Measurements from ENCODE around the gene FCN2. TPM values are rescaled to one million over a fixed set of nuclear protein-coding genes. Genes with fewer than 3 reads are reported as not detected.

FCN2 gene
- total RNA-seq, 2 experiments from 2014 or later: not detected

DNA sequence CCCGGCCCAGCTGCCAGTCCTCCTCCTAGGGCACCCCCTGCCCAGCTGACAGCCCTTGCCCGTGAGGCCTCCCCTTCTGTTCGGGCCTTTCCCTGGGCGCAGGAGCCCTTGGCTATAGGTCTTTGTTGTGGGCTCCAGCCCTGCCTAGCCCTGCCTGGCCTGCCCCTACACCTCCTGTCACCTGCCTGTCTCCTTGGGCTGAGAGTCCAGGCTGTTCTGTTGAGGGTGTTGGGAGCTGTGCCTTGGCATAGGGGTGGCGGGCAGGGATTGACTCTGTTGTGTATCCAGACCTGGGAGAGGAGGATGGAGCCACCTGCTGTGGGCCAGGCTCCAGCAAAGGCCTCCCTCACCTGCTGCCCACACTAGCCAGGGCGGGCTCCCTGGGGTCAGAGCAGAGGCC lies 11.6 kb downstream of the FCN2 start:
- ChIA-PET CTCF (no interaction called here), POLR2A (no interaction called here)
- Mint-ChIP-seq H3K27ac (no peak overlapping the region), H3K9me3 (no peaks in the 10 kb centered on the region), H3K4me1 (no peaks in the 10 kb centered on the region), H3K27me3 (peaks cover 2% of the 10 kb centered on the region), H3K36me3 (ENCODE audit: low read depth) (no peaks in the 10 kb centered on the region), H3K4me3 (no peak overlapping the region)
- DNase-seq: peak; percentile 3

DNA sequence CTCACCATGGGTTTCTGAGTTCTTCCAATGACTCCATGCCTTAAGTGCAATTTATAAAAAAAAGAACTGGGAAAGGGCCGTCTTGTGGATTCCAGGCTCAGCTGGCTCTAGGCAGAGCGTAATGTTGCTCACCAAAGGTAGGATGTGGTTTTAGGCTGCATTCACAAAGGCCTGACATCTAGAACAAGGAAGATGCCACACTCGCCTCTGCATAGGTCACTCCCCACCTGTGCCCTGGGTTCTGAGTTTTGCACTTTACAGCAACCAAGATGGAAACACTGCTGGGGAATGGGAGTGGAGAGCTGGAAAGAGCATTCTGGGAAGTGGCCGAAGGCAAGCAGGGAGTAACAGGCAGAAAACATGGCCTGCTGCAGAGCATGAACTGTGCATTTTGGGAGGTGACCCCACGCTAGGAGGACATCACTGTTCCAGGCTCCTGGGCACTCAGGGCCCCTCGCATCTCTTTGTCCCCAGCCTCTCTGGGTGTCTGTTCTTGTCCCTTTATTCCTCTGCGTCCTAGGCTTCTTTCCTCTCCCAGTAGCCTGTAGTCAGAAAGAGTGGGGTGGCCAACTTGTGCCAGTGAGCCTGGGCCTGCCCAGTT lies 12.3 kb downstream of the FCN2 start:
- Mint-ChIP-seq H3K4me3 (no peak overlapping the region), H3K9me3 (no peaks in the 10 kb centered on the region), H3K27ac (no peak overlapping the region), H3K4me1 (no peaks in the 10 kb centered on the region), H3K27me3 (no peaks in the 10 kb centered on the region), H3K36me3 (ENCODE audit: low read depth) (no peaks in the 10 kb centered on the region)
- DNase-seq: no peak
- CTCF ChIA-PET: no interaction called here
- POLR2A ChIA-PET: no interaction called here

DNA sequence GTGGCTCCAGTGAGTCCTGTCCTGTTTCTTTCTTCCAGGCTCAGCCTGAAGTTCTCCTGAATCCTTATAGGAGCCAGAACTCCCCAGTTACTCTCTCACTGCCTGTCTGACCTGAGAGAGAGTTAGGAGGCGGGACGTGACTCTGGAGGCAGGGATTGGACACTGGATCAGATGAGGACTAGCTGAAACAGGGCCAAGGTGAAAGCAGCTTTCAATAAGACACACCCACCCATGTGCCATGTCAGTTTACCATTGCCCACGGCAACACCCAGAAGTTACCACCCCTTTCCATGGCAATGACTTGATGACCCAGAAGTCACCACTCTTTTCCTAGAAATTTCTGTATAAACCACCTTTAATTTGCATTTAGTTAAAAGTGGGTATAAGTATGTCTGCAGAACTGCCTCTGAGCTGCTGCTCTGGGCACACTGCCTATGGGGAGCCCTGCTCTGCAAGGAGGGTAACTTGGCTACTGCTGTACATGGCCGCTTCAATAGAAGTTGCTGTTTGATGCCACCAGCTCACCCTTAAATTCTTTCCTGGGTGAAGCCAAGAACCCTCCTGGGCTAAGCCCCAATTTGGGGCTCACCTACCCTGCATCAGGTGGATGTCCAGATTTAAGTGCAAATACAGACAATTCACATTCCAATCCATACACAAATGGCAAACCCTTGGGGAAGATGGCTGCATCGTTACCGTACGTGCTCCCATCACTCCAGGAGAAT lies 13.7 kb downstream of the FCN2 start:
- Mint-ChIP-seq H3K4me3 (no peak overlapping the region), H3K9me3 (peaks cover 4% of the 10 kb centered on the region), H3K4me1 (no peaks in the 10 kb centered on the region), H3K36me3 (ENCODE audit: low read depth) (no peaks in the 10 kb centered on the region), H3K27me3 (no peaks in the 10 kb centered on the region), H3K27ac (no peak overlapping the region)
- DNase-seq: no peak
- POLR2A ChIA-PET: no interaction called here
- CTCF ChIA-PET: no interaction called here

- Mint-ChIP-seq H3K27ac (no peak overlapping the region), H3K27me3 (no peaks in the 10 kb centered on the region), H3K4me3 (no peak overlapping the region), H3K4me1 (no peaks in the 10 kb centered on the region), H3K36me3 (ENCODE audit: low read depth) (no peaks in the 10 kb centered on the region), H3K9me3 (peaks cover 6% of the 10 kb centered on the region)
- ChIA-PET POLR2A (no interaction called here), CTCF (no interaction called here)
- no peak for DNase-seq
Observed at GRCh38 chr9:134895097-134895496, 14.5 kb downstream of the FCN2 start.

- no peak overlapping the region for H3K4me3 Mint-ChIP-seq
- ChIA-PET POLR2A (no interaction called here), CTCF (no interaction called here)
- H3K36me3 Mint-ChIP-seq (ENCODE audit: low read depth): no peaks in the 10 kb centered on the region
- no peaks in the 10 kb centered on the region for H3K4me1 Mint-ChIP-seq
- H3K27me3 Mint-ChIP-seq: no peaks in the 10 kb centered on the region
- DNase-seq: no peak
- no peak overlapping the region for H3K27ac Mint-ChIP-seq
- H3K9me3 Mint-ChIP-seq: peaks cover 6% of the 10 kb centered on the region
Observed at GRCh38 chr9:134895567-134895907, 14.9 kb downstream of the FCN2 start.

- H3K27ac Mint-ChIP-seq: no peak overlapping the region
- H3K9me3 Mint-ChIP-seq: peaks cover 6% of the 10 kb centered on the region
- DNase-seq: no peak
- H3K4me3 Mint-ChIP-seq: no peak overlapping the region
- ChIA-PET POLR2A (no interaction called here), CTCF (no interaction called here)
- H3K27me3 Mint-ChIP-seq: no peaks in the 10 kb centered on the region
- no peaks in the 10 kb centered on the region for H3K4me1 Mint-ChIP-seq
- no peaks in the 10 kb centered on the region for H3K36me3 Mint-ChIP-seq (ENCODE audit: low read depth)
Observed at GRCh38 chr9:134895908-134896833, 15.6 kb downstream of the FCN2 start.

- no peaks in the 10 kb centered on the region for H3K4me1 Mint-ChIP-seq
- H3K4me3 Mint-ChIP-seq: no peak overlapping the region
- peaks cover 6% of the 10 kb centered on the region for H3K9me3 Mint-ChIP-seq
- no peaks in the 10 kb centered on the region for H3K36me3 Mint-ChIP-seq (ENCODE audit: low read depth)
- no peaks in the 10 kb centered on the region for H3K27me3 Mint-ChIP-seq
- DNase-seq: no peak
- ChIA-PET POLR2A (no interaction called here), CTCF (no interaction called here)
- no peak overlapping the region for H3K27ac Mint-ChIP-seq
Observed at GRCh38 chr9:134896834-134897583, 16.4 kb downstream of the FCN2 start.

- H3K4me1 Mint-ChIP-seq: no peaks in the 10 kb centered on the region
- no peaks in the 10 kb centered on the region for H3K36me3 Mint-ChIP-seq (ENCODE audit: low read depth)
- POLR2A ChIA-PET: no interaction called here
- H3K9me3 Mint-ChIP-seq: peaks cover 6% of the 10 kb centered on the region
- DNase-seq: no peak
- H3K4me3 Mint-ChIP-seq: no peak overlapping the region
- CTCF ChIA-PET: interaction anchor here (1.3 kb wide), 1 partner anchor 9 kb away, joined by 3 read pairs; no protein-coding TSS in a partner anchor
- H3K27me3 Mint-ChIP-seq: peaks cover under 1% of the 10 kb centered on the region
- no peak overlapping the region for H3K27ac Mint-ChIP-seq
Observed at GRCh38 chr9:134897584-134898170, 17.1 kb downstream of the FCN2 start.

DNA sequence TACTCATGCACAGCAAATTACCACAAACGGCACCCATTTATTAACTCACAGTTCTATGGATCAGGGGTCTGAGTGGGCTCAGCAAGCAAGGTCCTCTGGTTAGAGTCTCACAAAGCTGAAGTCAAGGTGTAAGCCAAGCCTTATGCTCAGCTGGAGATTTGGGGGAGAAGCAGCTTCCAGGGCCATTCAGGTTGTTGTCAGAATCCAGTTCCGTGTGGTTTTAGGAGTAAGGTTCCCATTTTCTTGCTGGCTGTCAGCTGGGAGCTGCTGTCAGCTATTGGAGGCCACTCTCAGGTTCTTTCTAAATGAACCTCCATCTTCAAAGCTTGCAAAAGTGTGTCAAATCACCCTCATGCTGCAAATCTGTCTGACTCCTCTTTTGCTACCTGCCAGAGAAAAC lies 17.7 kb downstream of the FCN2 start:
- H3K36me3 Mint-ChIP-seq (ENCODE audit: low read depth): no peaks in the 10 kb centered on the region
- H3K27ac Mint-ChIP-seq: no peak overlapping the region
- H3K4me3 Mint-ChIP-seq: no peak overlapping the region
- no peaks in the 10 kb centered on the region for H3K4me1 Mint-ChIP-seq
- peaks cover 3% of the 10 kb centered on the region for H3K27me3 Mint-ChIP-seq
- H3K9me3 Mint-ChIP-seq: peaks cover 6% of the 10 kb centered on the region
- ChIA-PET POLR2A (no interaction called here), CTCF (interaction anchor here (1.3 kb wide), 1 partner anchor 10 kb away, joined by 3 read pairs; no protein-coding TSS in a partner anchor)
- no peak for DNase-seq

DNA sequence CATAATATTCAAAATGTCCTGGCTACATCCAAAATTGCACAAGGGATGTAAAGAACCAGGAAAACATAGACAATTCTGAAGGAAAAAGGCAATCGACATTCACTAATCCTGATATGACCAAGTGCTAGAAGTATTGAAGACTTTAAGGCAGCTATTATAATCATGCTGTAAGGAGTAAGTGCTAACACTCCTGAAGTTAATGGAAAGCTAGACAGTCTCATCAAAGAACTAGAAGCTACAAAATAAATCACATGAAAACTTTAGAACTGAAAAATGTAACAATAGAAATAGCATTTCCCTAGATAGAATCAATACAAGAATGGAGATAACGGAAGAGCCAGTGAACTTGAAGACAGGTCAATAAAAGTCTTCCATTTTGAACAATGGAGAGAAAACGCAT lies 18.6 kb downstream of the FCN2 start:
- H3K9me3 Mint-ChIP-seq: peaks cover 6% of the 10 kb centered on the region
- no peak for DNase-seq
- ChIA-PET POLR2A (no interaction called here), CTCF (no interaction called here)
- no peak overlapping the region for H3K4me3 Mint-ChIP-seq
- H3K27me3 Mint-ChIP-seq: peaks cover 8% of the 10 kb centered on the region
- H3K4me1 Mint-ChIP-seq: no peaks in the 10 kb centered on the region
- H3K27ac Mint-ChIP-seq: no peak overlapping the region
- H3K36me3 Mint-ChIP-seq (ENCODE audit: low read depth): no peaks in the 10 kb centered on the region

- POLR2A ChIA-PET: no interaction called here
- peaks cover 8% of the 10 kb centered on the region for H3K27me3 Mint-ChIP-seq
Observed at GRCh38 chr9:134899818-134900217, 19.2 kb downstream of the FCN2 start.

DNA sequence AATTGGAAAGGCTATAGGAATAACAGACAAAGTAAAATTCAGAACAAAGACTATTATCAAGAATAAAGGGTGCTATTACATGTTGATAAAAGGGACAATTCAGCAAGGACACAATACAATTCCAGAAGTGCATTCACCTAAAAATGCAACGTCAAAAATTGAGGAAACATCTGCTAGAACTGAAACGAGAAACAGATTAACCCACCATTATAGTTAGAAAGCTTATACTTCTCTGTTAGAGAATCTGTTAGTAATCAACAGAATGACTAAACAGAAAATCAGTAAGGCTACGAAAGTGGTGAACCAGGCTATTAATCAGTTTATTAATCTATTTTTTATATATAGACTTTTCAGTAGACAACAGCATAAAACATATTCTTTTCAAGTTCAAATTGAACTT lies 22.3 kb downstream of the FCN2 start:
- Mint-ChIP-seq H3K4me1 (no peaks in the 10 kb centered on the region), H3K27me3 (peaks cover 8% of the 10 kb centered on the region), H3K4me3 (no peak overlapping the region), H3K27ac (no peak overlapping the region), H3K9me3 (peaks cover 6% of the 10 kb centered on the region), H3K36me3 (ENCODE audit: low read depth) (no peaks in the 10 kb centered on the region)
- no peak for DNase-seq
- CTCF ChIA-PET: no interaction called here
- POLR2A ChIA-PET: no interaction called here

More at GRCh38 chr9:134899818-134900217, 19.2 kb downstream of the FCN2 start:
- H3K27ac Mint-ChIP-seq: no peak overlapping the region
- H3K9me3 Mint-ChIP-seq: peaks cover 6% of the 10 kb centered on the region
- no peaks in the 10 kb centered on the region for H3K4me1 Mint-ChIP-seq
- H3K4me3 Mint-ChIP-seq: no peak overlapping the region
- DNase-seq: no peak
- CTCF ChIA-PET: no interaction called here
- H3K36me3 Mint-ChIP-seq (ENCODE audit: low read depth): no peaks in the 10 kb centered on the region

Data from activated CD4-positive, alpha-beta T cell treated with anti-CD3 and anti-CD28 coated beads, Interleukin-2, amount 10 ng/mL, durations not matched to agents 7 days and 5 days (primary cell).